Muscle of back (tissue), 11 donors: ENCODE measurements around the gene FBXL3. TPM values are rescaled to one million over a fixed set of nuclear protein-coding genes. Genes with fewer than 3 reads are reported as not detected.
A peak's percentile ranks its signal among the peaks of the same experiment; 100 is the strongest.
"Not testable (repeated sequence)": the region's sequence is repeated elsewhere in the genome, so short reads cannot be mapped to it uniquely, and the experiment has no call there.

ENCODE experiments used
- DNase-seq, 3 donors: peaks; one replicate each; pipeline versions ENCODE4 v3.0.0 to v3.0.0-alpha.2; 2013
- polyA plus RNA-seq, 10 donors: library from polyadenylated mRNA; unstranded; fragments of 120-200 nt; gene quantifications; one replicate each; pipeline ENCODE4 v1.2.1, GENCODE V29; 2013; ENCODE audit not compliant: insufficient read length in 10 of 10

Gene FBXL3
- polyA plus RNA-seq, 10 donors: 32.5 to 44.6 (median 38.6) TPM

DNA sequence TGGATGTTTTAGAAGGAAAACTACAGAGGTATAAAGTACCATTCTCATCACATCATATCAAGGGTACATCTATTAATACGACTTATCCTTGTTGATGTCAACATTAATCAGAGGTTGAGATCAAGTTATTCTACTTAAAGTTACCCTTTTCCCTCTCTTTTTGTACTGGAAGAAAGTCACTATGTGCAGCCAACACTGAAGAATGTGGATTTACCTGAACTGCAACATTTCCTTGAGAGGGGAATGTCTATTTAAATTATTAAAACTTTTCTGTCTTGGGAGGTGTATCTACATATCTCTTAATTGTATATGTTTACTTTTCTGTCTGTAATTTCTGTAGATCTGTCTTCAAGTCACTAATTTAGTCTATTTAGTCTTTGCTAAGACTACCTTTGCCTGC lies 2.5 kb upstream of the FBXL3 start:
- no peak for DNase-seq

DNA sequence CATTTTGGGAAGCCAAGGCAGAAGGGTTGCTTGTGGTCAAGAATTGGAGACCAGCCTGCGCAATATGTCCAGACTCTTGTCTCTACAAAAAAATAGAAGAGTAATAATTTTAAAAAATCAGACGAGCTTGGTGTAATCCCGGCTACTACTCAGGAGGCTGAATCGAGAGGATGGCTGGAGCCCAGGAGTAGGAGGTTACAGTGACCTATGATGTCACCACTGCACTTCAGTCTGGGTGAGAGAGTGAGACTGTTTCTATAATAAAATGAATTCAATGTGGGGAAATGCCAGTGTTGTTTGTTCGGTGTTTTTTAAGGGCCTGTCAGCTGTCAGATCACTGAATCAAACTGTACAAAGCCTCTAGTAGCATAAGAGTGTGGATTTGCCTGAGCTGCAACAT lies 1.2 kb upstream of the FBXL3 start:
- no peak for DNase-seq

DNA sequence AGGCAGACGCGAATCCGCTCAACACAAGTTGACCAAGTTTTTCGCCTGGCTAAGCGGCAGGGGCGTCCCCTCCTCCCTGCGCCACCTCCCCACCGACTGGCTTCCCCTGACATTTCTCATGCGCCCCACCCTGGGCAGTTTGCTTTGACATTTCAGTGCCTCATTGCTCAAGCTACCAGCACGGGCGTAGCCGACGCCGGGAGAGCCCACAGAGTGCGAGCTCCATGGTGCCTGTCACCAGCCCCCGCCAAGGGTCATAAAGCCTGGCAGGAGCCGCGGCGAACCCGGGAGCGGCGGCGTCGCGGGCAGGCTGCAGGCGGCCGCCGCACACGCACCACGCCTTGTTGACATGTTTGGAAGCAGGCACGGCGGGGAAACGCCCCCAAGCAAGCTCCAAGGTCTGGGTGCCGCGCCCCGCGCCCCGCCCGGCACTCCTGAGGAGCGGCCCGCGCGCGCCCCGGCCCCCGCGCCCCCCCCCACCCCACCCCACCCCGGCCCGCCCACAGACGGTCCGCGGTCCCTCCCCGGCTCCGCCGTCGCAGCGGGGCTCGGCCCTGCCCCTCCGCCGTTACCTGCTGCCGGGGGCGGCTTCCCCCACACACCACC lies 601 bp downstream of the FBXL3 start:
- peak; percentile 62 to 90 (median 64) for DNase-seq

DNA sequence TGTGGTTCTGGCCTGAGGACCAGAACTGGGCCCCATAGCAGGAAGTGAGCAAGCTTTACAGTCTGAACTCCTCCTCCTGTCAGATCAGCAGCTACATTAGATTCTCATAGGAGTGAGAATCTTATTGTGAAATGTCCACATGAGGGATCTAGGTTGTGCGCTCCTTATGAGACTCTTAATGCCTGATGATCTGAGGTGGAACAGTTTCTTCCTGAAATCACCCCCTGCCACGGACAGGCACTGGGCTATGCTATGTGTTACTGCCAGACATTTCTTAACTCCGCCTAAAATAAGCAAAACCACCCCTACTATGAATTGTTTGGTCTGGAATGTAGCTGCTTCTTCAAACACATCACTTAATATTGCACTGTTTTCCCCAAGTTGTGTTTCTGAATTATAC lies 4.6 kb downstream of the FBXL3 start:
- no peak for DNase-seq

DNA sequence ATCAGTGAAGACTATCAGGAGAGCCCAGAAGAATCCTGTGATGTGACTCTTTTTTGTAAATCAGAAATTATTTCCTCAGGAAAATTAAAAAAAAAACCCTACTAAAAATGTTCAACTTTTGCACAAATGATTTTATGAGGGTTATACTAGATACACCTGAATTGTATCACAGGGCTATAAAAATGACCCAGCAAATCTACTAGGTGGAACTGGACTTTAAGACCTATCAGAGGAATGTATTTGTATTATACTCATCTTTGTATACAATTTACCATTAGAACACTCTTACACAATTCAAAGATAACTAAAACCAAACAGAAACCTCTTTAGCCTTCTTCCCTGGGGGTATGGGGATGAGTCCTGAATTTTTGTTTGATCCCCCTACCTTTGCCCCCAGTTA lies 7.2 kb downstream of the FBXL3 start:
- no peak for DNase-seq

DNA sequence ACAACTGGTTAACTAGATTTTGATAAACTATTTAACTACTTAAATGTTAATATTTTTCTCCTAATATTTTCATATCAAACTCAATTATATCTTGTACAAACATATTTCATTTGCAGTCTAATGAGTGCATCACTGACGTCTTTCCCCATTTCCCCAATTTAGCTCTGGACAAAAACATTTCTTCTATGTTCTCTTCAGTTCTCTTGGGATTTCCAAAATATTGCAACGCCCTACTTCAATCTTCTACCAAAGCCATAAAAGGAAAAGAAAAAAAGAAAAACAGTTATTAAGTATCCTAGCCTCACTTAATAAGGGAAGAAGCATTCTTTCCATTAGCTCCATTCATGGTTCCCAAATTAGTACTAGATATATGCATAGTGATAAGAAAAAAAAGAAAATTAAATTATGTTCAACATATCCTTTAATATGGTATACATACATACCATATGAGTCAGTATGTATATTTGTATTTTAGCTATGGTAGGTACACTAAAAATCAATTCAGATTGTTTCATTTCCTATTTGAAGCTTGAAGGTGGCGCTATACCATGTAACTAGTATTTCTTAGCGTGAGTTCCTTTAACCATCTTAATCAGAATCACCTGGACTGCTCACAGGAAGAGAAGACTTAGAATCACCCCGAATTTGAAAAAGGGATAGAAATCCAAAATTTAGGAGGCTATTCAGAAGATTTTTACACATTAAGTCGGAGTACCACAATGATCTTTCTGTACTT lies 9.9 kb downstream of the FBXL3 start:
- DNase-seq: no peak

DNA sequence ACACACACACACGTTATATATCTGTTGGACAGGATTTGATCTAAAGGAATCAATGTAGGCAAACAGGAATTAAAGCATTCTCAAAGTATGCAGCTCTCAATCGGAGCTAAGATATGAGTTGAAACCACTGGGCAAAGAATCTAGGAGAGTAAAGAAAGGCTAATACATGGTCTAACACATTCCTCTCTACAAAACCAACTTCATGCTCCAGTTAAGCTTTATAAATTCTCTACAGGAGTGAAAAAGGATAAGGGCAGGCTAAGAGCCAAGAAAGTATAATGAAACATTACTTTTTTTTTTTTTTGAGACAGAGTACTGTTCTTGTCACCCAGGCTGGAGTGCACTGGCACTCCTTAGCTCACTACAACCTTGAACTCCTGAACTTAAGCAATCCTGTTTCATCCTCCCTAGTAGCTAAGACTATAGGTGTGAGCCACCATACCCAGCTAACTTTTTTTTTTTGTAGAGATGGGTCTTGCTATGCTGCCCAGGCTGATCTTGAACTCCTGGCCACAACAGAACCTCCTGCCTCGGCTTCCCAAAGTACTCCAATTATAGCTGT lies 10.6 kb downstream of the FBXL3 start:
- no peak for DNase-seq

DNA sequence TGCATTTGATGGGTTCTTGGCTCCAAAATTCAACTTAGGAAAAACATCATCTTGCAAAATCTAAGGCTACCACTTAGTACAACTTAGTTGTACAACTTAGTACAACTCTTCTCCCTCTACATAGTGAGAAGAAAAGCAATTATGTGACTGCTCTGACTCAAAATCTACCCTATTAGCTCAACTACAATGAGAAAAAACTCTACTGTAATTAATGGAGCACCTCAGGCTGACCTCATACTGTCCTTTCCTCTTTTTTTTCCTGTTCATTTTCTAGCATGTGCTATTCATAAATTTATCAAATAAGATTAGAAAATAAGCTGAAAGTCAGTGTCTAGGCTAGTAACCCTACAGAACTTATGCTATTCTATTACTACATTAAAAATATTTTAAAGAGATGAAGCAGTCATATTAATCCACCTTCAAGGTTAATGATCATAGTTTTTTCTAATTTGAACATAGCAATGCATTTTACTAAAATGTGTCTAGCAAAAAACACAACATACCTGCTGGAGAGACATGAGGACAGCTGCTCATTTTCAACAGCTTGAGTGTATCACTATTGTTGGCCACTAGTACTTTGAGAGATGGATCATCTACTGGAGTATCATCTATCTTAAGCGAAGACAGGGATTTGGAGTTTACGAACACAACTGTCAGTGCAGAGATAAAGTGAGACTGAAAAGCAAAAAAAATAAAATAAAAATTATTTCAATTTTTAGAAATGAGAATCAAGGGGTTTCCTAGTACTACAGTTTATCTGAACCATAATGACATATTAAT lies 11.9 kb downstream of the FBXL3 start:
- DNase-seq: no peak

DNA sequence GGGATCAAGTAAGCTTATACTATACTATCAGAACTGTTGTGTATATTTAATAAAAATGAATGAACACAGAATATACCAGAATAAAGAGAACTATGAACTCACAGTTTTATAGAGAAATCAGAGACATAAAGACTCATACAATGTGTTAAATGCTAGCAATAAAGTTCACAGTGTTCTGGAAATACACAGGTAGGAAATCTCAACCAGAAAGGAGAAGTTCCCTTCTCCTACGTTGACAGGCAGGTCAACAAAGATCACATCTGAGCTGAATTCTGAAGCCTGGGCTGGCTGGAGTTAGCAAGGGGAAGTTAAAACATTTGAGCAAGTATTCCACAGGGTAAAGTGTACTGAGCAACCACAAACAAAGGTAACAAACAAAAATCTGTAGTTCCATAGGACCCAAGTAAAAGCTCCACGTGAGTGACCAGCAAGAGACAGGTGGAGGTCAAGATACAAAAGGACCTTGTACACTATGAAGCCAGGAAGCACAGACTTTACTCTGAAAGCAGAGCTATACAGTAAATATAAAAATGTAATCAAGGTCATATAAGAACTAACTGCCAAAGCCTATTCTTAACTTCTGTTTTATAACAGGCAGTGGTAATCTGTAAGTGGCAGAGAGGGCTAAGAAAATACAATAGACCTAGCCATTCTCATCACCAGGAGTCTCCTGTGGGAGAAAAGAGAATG lies 13.0 kb downstream of the FBXL3 start:
- DNase-seq: no peak

DNA sequence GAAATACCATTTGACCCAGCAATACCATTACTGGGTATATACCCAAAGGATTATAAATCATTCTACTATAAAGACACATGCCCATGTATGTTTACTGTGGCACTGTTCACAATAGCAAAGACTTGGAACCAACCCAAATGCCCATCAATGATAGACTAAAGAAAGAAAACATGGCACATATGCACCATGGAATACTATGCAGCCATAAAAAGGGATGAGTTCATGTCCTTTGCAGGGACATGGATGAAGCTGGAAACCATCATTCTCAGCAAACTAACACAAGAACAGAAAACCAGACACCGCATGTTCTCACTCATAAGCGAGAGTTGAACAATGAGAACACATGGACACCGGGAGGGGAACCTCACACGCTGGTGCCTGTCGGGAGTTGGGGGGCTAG lies 17.2 kb downstream of the FBXL3 start:
- DNase-seq: not testable (repeated sequence)

DNA sequence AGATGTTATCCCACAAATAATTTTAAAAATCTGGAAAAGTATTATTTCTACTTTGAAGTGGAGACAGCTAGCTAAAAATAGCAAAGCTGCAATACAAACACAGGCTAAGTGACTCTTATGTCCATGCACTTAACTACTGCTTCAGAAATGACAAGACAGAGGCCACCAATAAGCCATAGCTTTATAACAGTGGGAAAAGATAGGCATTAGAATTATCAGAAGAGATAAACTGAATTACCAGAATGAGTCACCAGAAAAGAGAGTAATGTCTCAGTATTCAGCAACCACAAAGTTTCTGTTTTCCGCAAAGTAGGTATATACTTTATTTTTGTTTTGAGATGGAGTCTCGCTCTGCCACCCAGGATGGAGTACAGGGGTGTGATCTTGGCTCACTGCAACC lies 17.9 kb downstream of the FBXL3 start:
- no peak for DNase-seq

DNA sequence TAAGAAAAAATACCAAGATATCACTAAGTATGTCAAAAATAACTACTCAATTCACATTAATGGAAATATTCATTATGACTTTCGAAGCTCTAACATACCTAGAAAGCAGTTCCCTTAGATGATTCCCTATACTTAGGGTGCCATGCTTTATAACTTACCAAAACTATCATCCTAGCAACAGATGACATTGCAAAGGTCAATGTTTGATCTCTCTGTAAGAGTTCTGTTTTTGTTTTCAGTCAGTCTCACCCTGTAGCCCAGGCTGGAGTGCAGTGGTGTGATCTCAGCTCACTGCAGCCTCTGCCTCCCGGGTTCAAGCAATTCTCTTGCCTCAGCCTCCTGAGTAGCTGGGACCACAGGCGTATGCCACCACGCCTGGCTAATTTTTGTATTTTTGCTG lies 18.6 kb downstream of the FBXL3 start:
- not testable (repeated sequence) for DNase-seq

DNA sequence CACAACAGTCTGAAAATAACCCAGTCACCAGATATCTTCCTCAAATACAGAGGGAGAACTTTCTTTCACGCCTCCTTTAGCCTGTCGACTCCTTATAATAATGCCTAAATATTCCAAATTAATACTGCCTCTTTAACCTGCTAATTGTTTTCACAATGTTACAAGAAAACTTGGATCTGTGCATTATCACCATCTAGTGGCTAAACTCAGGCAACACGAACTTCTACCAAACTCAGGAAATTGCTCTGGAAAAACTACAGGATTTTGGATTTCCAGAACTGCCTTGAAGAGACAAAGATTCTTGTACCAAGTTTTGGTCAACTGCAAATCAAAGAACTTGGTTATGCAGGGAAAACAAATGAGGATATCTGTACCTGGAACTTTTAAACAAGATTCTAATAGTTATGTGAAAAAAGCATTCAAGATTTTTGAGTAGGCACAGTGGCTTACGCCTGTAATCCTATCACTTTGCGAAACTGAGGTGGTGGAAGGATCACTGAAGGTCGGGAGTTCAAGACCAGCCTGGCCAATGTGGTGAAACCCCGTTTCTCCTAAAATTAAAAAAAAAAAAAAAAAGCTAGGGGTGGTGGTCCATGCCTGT lies 24.3 kb downstream of the FBXL3 start:
- peak in 1 of 3 donors; percentile 49 for DNase-seq

DNA sequence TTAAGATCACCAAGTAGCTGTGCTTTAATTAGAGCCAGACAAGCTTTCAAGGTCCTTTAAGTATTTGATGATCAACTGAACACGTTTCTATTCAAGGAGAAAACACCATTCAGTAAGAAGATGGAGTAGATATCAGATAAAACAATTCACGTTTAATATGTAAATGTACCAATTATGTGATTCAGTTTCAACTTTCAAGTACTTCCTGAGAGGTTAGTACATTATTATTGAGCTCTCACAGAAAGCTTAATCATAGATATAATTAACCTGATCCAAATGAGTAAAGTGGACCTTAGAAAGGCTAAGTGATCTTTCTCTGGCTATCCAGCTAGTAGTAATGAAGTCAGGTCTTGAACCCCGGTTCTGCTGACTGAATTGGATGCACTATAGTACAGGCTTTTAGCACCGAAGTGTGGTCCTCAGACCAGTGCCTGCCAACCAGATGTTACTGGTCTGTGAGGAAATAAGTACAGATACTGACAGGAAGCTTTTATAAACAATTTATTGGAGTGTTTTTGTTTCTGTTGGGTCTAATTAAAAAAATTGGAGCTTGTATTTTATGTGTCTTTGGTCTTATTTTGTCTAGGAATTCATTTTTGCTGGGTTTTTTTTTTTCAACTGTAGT lies 24.9 kb downstream of the FBXL3 start:
- no peak for DNase-seq

DNA sequence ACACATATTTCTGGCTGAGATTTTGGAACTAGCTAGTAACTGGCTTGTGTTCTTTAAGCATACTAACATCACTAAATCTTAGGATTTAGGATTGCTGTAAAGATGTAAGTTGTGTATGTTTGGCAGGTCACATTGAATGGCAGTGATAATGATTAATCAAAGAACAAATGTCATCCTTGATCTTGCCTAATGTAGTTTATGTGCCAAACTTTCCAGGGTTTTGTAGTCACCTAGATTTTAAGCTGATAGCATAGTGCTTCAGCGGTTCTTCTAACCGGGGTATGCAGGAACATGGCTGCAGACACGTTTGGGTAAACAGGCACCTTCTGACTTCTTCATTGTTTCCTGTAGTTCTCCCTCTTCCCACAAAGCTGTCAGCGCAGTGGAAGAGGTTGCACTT lies 25.4 kb downstream of the FBXL3 start:
- no peak for DNase-seq

DNA sequence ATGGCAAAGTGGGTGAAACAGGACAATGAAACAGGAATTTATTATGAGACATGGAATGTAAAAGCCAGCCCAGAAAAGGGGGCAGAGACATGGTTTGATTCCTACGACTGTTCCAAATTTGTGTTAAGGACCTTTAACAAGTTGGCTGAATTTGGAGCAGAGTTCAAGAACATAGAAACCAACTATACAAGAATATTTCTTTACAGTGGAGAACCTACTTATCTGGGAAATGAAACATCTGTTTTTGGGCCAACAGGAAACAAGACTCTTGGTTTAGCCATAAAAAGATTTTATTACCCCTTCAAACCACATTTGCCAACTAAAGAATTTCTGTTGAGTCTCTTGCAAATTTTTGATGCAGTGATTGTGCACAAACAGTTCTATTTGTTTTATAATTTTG lies 26.5 kb downstream of the FBXL3 start:
- DNase-seq: no peak

DNA sequence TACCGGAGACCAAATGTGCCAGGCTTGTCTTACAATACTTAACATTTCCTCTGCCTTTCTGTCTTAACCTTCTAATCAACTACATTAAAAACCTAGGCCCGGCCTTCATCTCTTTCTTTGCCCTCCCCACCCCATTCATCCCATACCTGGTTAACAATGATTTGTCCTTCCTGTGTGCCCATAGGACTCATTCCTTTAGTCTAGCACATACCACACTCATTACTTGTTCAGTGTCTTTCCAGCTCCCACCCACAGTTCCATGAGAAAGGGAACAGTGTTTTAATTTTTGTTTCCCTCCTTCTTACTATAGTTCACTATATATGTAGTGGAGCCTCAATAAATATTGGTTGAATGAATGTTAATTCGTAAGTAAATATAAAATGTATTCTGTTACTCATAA lies 32.7 kb downstream of the FBXL3 start:
- DNase-seq: no peak

DNA sequence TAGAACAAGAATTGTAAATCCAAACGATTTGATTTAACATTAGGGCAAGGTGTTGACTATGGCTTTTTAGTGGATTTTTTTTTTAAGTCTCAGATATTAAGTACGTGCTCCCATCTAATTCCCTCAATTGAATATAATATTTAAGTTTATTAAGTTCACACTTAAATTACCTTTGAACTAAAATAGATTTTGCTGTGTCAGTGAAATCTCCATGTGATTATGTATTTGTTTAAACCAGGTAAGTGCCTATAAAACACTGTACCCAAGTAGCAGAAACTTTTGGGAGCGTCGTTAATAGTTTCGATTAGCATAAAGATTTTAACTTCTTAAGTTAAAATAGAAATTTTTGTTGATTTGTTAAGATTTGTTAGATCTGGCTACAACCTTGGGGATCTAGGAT lies 33.5 kb downstream of the FBXL3 start:
- no peak for DNase-seq

DNA sequence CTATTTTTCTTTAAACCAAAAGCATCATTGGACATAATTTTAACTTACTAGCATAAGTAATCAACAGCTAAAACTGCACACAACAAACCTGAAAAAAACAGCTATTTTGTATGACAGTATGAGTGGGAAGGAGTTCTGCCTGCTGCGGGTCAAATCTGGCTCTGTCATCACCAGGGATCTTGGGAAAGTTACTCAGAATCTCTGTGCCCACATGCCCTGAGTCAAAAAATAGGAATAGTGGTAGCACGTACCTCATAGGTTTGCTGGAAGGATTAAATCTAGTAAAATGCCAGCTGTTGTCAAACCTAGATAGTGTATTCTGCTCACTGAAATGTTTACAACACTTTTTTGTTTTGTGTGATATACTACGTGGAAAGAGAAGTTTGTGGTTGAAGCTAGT lies 33.9 kb downstream of the FBXL3 start:
- no peak for DNase-seq

DNA sequence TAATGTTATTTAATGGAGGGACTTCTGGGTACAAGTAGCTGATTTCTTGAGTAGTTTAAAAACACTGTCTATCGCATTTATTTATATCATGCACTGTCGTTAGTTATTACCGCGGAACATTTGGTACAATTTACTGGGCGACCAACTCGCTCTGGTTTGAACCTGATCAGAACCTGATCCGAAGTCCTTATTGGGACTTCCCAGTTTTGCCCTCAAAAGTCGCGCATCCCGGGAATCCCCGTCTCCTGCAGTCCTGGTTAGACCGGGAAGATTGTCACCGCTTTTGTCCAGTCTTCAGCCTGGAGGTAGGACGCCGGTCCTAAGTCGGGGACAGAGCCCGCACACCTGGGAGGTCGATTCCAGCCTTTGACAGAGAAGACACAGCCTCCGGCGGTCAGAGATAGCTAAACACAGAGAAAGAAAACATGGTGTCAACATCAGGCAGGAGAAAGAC lies 34.4 kb downstream of the FBXL3 start:
- DNase-seq: peak in 2 of 3 donors; percentile 35 to 79
